ENCODE results near the gene GHDC.

DNA sequence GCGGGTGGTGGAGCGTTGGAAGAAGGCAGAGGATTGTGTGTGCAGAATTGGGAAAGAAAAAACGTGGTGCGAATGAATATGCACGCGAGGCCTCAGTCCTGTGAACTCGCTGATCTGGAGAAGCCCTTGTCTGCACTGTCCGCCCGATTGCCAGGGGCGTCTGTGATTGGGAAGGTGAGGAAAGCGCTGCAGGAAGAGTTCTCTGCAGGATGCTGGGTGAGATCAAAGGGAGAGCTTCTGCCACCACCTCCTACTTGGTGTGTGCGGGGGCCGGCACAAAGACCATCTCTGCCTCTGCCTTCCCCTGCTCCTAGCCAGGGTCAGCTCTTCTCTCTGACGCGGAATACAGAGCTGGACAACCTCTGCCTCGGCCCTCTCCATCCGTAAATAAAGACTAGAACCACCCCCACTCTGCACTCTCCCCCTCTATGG lies 38.7 kb downstream of the GHDC start:
- TF ChIP-seq POLR2A (IDR thresholded peaks at IDR 0.05; ENCODE audit: low read length), result no peak
- no peak for TF ChIP-seq GATA1 (IDR thresholded peaks at IDR 0.05; ENCODE audit: low read depth, low read length)

Measured in erythroblast (primary cell).